ENCODE results near the gene CEP290. TPM values are rescaled to one million over a fixed set of nuclear protein-coding genes. Genes with fewer than 3 reads are reported as not detected.

CEP290 gene
- total and polyA plus RNA-seq, 10 of the 15 experiments (the other 5 are each of a cell fraction or from before 2014, with no cell fraction given) = 4.8 to 15.7 (median 10.7) TPM

DNA sequence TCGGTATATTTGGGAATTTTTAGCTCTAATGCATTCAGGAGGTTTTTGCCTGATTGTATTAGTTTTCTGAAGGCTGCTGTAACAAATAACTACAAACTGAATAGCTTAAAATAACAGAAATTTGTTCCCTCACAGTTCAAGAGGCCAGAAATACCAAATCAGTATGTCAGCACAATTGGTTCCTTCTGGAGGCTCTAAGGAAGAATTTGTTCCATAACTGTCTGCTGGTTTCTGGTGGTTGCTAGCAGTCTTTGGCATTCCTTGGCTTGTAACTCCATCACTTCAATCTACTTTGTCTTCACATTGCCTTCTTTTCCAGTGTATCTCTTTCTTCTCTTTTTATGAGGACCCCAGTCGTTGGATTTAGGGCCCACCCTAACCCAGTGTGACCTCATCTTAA lies 21.5 kb upstream of the CEP290 start (continued):
- TF ChIP-seq, protein P1, sequence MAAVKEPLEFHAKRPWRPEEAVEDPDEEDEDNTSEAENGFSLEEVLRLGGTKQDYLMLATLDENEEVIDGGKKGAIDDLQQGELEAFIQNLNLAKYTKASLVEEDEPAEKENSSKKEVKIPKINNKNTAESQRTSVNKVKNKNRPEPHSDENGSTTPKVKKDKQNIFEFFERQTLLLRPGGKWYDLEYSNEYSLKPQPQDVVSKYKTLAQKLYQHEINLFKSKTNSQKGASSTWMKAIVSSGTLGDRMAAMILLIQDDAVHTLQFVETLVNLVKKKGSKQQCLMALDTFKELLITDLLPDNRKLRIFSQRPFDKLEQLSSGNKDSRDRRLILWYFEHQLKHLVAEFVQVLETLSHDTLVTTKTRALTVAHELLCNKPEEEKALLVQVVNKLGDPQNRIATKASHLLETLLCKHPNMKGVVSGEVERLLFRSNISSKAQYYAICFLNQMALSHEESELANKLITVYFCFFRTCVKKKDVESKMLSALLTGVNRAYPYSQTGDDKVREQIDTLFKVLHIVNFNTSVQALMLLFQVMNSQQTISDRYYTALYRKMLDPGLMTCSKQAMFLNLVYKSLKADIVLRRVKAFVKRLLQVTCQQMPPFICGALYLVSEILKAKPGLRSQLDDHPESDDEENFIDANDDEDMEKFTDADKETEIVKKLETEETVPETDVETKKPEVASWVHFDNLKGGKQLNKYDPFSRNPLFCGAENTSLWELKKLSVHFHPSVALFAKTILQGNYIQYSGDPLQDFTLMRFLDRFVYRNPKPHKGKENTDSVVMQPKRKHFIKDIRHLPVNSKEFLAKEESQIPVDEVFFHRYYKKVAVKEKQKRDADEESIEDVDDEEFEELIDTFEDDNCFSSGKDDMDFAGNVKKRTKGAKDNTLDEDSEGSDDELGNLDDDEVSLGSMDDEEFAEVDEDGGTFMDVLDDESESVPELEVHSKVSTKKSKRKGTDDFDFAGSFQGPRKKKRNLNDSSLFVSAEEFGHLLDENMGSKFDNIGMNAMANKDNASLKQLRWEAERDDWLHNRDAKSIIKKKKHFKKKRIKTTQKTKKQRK (IDR thresholded peaks at IDR 0.05; ENCODE audit: low read depth, low read length) = no peak

DNA sequence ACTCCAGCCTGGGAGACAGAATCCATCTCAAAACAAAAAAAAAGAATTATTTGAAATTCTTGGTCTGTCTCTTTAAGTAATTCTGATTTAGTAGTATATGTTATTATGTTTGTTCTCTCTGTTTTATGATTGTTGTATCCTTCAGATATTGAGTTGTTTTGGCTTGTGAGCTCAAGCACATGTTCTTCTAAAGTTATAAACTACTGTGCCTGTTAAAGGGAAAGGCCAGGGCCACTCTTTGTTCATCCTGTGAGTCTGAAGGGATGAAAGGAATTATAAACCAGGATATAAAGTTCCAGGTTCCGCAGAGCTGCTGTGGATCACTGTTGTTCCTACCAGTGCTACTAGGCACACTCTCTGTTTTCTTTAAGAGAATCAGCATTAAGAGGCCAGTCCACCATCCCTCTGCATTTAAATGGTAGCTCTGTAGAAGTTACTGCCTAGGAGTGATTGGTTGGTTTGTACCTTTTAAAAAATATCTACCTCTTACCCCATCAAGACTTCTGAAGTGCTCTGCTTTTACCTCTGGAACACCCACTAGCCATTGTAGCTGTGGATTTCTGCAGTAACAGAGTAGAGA lies 14.3 kb upstream of the CEP290 start:
- no peak for DNase-seq (ENCODE audit: low read depth, low spot score)
- BruUV-seq (replicated peaks) = no TSS peak
- ChIA-PET SMC1A (ENCODE audit: uncharacterized antibody, unreplicated experiment) (interaction anchor here (0.6 to 3.9 kb wide), 10 partner anchors 10 to 838 kb away, joined by 3 to 37 read pairs (median 4); no protein-coding TSS in a partner anchor), RAD21 (ENCODE audit: unreplicated experiment) (interaction anchor here (0.7 to 2.9 kb wide), 7 partner anchors 9 to 837 kb away, joined by 3 to 15 read pairs (median 5); no protein-coding TSS in a partner anchor), POLR2A (interaction anchor here (1.8 kb wide), 1 partner anchor 10 kb away, joined by 7 read pairs; no protein-coding TSS in a partner anchor), CTCF (interaction anchor here (0.7 to 4.3 kb wide), 9 partner anchors 10 to 838 kb away, joined by 3 to 33 read pairs (median 5); no protein-coding TSS in a partner anchor)
- no peak for FAIRE-seq
- no peaks in the 10 kb centered on the region for H3K27me3 ChIP-seq (replicated peaks in 1 of 2; ENCODE audit: control insufficient read depth in 2 of 2, insufficient read depth in 2 of 2, low read length in 1 of 2)
- no peaks in the 10 kb centered on the region for H4K20me1 ChIP-seq (ENCODE audit: control insufficient read depth, insufficient read depth)
- peaks cover 0 to 2% of the 10 kb centered on the region in 2 experiments; a peak in 1 of 4 replicates for H3K36me3 ChIP-seq (ENCODE audit: control insufficient read depth in 2 of 2, insufficient read depth in 2 of 2, low read length in 1 of 2)
- H3K9me3 ChIP-seq (replicated peaks; ENCODE audit: control insufficient read depth, insufficient read depth, low read length) = no peaks in the 10 kb centered on the region
- H3K9ac ChIP-seq (ENCODE audit: control insufficient read depth, insufficient read depth, low read length) = no peak overlapping the region
- H3K4me1 ChIP-seq (ENCODE audit: control insufficient read depth, insufficient read depth, low read length) = no peaks in the 10 kb centered on the region
- WGBS (ENCODE audit: insufficient coverage, insufficient replicate concordance, low lambda C conversion rate, missing lambda C conversion rate) = 95% methylated on average over 1 of the region's 1 CpG
- H3K4me3 ChIP-seq = no peak overlapping the region
- ATAC-seq = peak; percentile 28
- H3K27ac ChIP-seq (ENCODE audit: control insufficient read depth, insufficient read depth) = no peak overlapping the region
- intact Hi-C loops (cut with micrococcal nuclease; ENCODE audit: unreplicated experiment) = loop anchor here (10.0 kb wide), 1 partner anchor 479 kb away; no protein-coding TSS in a partner anchor
- no peak overlapping the region for H3K4me2 ChIP-seq (ENCODE audit: control insufficient read depth, insufficient read depth)
- H3K79me2 ChIP-seq (ENCODE audit: control insufficient read depth, insufficient read depth, low read length) = no peaks in the 10 kb centered on the region
- no peak overlapping the region for H2AFZ ChIP-seq (ENCODE audit: control insufficient read depth, low read depth, low read length)
- in situ Hi-C loops (cut with MboI) = no loop called here
- TF ChIP-seq, protein P2, sequence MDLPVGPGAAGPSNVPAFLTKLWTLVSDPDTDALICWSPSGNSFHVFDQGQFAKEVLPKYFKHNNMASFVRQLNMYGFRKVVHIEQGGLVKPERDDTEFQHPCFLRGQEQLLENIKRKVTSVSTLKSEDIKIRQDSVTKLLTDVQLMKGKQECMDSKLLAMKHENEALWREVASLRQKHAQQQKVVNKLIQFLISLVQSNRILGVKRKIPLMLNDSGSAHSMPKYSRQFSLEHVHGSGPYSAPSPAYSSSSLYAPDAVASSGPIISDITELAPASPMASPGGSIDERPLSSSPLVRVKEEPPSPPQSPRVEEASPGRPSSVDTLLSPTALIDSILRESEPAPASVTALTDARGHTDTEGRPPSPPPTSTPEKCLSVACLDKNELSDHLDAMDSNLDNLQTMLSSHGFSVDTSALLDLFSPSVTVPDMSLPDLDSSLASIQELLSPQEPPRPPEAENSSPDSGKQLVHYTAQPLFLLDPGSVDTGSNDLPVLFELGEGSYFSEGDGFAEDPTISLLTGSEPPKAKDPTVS (IDR thresholded peaks at IDR 0.05; ENCODE audit: low read depth, low read length) = no peak
- TF ChIP-seq, protein P3, sequence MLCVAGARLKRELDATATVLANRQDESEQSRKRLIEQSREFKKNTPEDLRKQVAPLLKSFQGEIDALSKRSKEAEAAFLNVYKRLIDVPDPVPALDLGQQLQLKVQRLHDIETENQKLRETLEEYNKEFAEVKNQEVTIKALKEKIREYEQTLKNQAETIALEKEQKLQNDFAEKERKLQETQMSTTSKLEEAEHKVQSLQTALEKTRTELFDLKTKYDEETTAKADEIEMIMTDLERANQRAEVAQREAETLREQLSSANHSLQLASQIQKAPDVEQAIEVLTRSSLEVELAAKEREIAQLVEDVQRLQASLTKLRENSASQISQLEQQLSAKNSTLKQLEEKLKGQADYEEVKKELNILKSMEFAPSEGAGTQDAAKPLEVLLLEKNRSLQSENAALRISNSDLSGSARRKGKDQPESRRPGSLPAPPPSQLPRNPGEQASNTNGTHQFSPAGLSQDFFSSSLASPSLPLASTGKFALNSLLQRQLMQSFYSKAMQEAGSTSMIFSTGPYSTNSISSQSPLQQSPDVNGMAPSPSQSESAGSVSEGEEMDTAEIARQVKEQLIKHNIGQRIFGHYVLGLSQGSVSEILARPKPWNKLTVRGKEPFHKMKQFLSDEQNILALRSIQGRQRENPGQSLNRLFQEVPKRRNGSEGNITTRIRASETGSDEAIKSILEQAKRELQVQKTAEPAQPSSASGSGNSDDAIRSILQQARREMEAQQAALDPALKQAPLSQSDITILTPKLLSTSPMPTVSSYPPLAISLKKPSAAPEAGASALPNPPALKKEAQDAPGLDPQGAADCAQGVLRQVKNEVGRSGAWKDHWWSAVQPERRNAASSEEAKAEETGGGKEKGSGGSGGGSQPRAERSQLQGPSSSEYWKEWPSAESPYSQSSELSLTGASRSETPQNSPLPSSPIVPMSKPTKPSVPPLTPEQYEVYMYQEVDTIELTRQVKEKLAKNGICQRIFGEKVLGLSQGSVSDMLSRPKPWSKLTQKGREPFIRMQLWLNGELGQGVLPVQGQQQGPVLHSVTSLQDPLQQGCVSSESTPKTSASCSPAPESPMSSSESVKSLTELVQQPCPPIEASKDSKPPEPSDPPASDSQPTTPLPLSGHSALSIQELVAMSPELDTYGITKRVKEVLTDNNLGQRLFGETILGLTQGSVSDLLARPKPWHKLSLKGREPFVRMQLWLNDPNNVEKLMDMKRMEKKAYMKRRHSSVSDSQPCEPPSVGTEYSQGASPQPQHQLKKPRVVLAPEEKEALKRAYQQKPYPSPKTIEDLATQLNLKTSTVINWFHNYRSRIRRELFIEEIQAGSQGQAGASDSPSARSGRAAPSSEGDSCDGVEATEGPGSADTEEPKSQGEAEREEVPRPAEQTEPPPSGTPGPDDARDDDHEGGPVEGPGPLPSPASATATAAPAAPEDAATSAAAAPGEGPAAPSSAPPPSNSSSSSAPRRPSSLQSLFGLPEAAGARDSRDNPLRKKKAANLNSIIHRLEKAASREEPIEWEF (IDR thresholded peaks at IDR 0.05; ENCODE audit: insufficient replicate concordance, low read depth, low read length) = no peak
- TF ChIP-seq HDAC6 (IDR thresholded peaks at IDR 0.05; ENCODE audit: unreplicated experiment) (no peak), MXI1 (IDR thresholded peaks at IDR 0.05; ENCODE audit: low read depth, low read length) (no peak)
- TF ChIP-seq, protein P4, sequence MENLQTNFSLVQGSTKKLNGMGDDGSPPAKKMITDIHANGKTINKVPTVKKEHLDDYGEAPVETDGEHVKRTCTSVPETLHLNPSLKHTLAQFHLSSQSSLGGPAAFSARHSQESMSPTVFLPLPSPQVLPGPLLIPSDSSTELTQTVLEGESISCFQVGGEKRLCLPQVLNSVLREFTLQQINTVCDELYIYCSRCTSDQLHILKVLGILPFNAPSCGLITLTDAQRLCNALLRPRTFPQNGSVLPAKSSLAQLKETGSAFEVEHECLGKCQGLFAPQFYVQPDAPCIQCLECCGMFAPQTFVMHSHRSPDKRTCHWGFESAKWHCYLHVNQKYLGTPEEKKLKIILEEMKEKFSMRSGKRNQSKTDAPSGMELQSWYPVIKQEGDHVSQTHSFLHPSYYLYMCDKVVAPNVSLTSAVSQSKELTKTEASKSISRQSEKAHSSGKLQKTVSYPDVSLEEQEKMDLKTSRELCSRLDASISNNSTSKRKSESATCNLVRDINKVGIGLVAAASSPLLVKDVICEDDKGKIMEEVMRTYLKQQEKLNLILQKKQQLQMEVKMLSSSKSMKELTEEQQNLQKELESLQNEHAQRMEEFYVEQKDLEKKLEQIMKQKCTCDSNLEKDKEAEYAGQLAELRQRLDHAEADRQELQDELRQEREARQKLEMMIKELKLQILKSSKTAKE (IDR thresholded peaks at IDR 0.05; ENCODE audit: low read depth, poor library complexity, severe bottlenecking) = no peak

All from GM12878 (cell line).